Measurements from ENCODE around the gene HSD17B14. TPM values are rescaled to one million over a fixed set of nuclear protein-coding genes. Genes with fewer than 3 reads are reported as not detected.

Gene HSD17B14
- total and polyA plus RNA-seq, 9 of the 15 experiments (the other 6 are each of a cell fraction or from before 2014, with no cell fraction given): 0.16 TPM; not detected in 8

DNA sequence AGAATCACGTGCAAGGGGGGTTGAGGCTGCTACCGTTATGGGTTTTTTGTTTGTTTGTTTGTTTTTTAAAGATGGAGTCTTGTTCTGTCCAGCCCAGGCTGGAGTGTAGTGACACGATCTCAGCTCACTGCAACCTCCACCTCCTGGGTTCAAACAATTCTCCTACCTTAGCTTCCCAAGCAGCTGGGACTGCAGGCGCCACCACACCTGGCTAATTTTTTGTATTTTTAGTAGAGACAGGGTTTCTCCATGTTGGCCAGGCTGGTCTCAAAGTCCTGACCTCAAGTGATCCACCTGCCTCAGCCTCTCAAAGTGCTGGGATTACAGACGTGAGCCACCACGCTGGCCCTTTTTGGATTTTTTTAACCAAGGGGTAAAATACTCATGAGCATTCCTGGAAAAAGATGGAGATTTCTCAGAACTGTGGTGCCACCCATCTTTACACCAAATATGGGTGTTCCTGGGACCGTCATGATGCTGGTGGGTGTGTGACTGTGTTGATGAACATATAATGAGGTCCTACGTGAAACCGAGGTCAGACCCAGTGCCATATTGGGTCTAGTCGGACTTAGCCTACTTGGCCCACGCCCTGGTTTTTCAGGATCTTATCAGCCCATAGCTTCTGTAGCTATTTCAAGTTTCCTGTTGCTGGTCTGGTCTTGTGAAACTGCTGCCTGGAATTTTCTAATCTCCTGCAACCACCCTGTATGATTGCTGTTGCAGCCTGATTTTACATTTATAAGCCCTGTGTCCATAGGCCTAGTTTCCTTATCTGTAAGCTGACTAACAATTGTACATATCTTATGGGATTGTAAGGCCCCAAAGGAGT is 42.1 kb upstream of the HSD17B14 start (continued):
- no peak; the same call in 1 of the 2 replicates for TF ChIP-seq TGIF2 (CRISPR knock-in tag; IDR thresholded peaks at IDR 0.05)
- TF ChIP-seq NR3C1 (CRISPR knock-in tag; IDR thresholded peaks at IDR 0.05): no peak
- TF ChIP-seq, protein P1, sequence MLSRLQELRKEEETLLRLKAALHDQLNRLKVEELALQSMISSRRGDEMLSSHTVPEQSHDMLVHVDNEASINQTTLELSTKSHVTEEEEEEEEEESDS (CRISPR knock-in tag; IDR thresholded peaks at IDR 0.05): no peak
- TF ChIP-seq CCNT2 (IDR thresholded peaks at IDR 0.05; ENCODE audit: borderline replicate concordance, extremely low read depth, insufficient read length, low read depth, low read length): peak; percentile 94
- TF ChIP-seq HLTF (IDR thresholded peaks at IDR 0.05): peak; percentile 79; the same call in 1 of the 2 replicates
- no peak for TF ChIP-seq ZNF79 (CRISPR knock-in tag; IDR thresholded peaks at IDR 0.05; ENCODE audit: low read depth)
- TF ChIP-seq, protein P2, sequence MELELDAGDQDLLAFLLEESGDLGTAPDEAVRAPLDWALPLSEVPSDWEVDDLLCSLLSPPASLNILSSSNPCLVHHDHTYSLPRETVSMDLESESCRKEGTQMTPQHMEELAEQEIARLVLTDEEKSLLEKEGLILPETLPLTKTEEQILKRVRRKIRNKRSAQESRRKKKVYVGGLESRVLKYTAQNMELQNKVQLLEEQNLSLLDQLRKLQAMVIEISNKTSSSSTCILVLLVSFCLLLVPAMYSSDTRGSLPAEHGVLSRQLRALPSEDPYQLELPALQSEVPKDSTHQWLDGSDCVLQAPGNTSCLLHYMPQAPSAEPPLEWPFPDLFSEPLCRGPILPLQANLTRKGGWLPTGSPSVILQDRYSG (tag; conservative IDR thresholded peaks at IDR 0.05; ENCODE audit: low read depth): peak; percentile 68
- TF ChIP-seq HNRNPLL (IDR thresholded peaks at IDR 0.05; ENCODE audit: low read depth, low read length, poor library complexity, severe bottlenecking): no peak
- TF ChIP-seq, protein P3, sequence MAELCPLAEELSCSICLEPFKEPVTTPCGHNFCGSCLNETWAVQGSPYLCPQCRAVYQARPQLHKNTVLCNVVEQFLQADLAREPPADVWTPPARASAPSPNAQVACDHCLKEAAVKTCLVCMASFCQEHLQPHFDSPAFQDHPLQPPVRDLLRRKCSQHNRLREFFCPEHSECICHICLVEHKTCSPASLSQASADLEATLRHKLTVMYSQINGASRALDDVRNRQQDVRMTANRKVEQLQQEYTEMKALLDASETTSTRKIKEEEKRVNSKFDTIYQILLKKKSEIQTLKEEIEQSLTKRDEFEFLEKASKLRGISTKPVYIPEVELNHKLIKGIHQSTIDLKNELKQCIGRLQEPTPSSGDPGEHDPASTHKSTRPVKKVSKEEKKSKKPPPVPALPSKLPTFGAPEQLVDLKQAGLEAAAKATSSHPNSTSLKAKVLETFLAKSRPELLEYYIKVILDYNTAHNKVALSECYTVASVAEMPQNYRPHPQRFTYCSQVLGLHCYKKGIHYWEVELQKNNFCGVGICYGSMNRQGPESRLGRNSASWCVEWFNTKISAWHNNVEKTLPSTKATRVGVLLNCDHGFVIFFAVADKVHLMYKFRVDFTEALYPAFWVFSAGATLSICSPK (IDR thresholded peaks at IDR 0.05; ENCODE audit: borderline replicate concordance): no peak
- TF ChIP-seq ZNF785 (CRISPR knock-in tag; IDR thresholded peaks at IDR 0.05): no peak
- no peak for TF ChIP-seq CBX1 (IDR thresholded peaks at IDR 0.05; ENCODE audit: low read depth)
- peak in 1 of 2 experiments; percentile 84; a peak in 1 of 4 replicates for TF ChIP-seq NONO (IDR thresholded peaks at IDR 0.05; ENCODE audit: low read depth in 2 of 2, low read length in 1 of 2)
- TF ChIP-seq, protein P4, sequence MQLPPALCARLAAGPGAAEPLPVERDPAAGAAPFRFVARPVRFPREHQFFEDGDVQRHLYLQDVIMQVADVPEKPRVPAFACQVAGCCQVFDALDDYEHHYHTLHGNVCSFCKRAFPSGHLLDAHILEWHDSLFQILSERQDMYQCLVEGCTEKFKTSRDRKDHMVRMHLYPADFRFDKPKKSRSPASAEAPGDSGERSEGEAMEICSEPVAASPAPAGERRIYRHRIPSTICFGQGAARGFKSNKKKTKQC (CRISPR knock-in tag; IDR thresholded peaks at IDR 0.05): no peak
- no peak for TF ChIP-seq BMI1 (IDR thresholded peaks at IDR 0.05; ENCODE audit: low read length)
- TF ChIP-seq OTX1 (CRISPR knock-in tag; IDR thresholded peaks at IDR 0.05): no peak
- TF ChIP-seq, protein P5, sequence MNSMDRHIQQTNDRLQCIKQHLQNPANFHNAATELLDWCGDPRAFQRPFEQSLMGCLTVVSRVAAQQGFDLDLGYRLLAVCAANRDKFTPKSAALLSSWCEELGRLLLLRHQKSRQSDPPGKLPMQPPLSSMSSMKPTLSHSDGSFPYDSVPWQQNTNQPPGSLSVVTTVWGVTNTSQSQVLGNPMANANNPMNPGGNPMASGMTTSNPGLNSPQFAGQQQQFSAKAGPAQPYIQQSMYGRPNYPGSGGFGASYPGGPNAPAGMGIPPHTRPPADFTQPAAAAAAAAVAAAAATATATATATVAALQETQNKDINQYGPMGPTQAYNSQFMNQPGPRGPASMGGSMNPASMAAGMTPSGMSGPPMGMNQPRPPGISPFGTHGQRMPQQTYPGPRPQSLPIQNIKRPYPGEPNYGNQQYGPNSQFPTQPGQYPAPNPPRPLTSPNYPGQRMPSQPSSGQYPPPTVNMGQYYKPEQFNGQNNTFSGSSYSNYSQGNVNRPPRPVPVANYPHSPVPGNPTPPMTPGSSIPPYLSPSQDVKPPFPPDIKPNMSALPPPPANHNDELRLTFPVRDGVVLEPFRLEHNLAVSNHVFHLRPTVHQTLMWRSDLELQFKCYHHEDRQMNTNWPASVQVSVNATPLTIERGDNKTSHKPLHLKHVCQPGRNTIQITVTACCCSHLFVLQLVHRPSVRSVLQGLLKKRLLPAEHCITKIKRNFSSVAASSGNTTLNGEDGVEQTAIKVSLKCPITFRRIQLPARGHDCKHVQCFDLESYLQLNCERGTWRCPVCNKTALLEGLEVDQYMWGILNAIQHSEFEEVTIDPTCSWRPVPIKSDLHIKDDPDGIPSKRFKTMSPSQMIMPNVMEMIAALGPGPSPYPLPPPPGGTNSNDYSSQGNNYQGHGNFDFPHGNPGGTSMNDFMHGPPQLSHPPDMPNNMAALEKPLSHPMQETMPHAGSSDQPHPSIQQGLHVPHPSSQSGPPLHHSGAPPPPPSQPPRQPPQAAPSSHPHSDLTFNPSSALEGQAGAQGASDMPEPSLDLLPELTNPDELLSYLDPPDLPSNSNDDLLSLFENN (IDR thresholded peaks at IDR 0.05; ENCODE audit: low read depth in 2 of 2, low read length in 2 of 2): peak in 1 of 2 experiments; percentile 96; a peak in 2 of 4 replicates
- peak; percentile 95 for TF ChIP-seq MEF2D (tag; conservative IDR thresholded peaks at IDR 0.05; ENCODE audit: low read depth)
- TF ChIP-seq SPI1 (IDR thresholded peaks at IDR 0.05; ENCODE audit: borderline replicate concordance, low read depth, low read length): no peak
- TF ChIP-seq SIX5 (IDR thresholded peaks at IDR 0.05; ENCODE audit: borderline replicate concordance in 1 of 2, insufficient read depth in 1 of 2, low read depth in 1 of 2, low read length in 2 of 2): no peak
- no peak for TF ChIP-seq WHSC1 (IDR thresholded peaks at IDR 0.05; ENCODE audit: low read length)

All from K562 (cell line).